RWPE2 (cell line): Measurements from ENCODE around the gene IDI2.

Experiments used
- ATAC-seq: fragments of 200-7000 bp; cut with Tn5 transposase; 3 replicates; pipeline ENCODE4 v1.9.1; 2021; ENCODE audit warnings: low read depth
- DNase-seq: peaks from one replicate; pipeline ENCODE4 v3.0.0-alpha.2; 2020; ENCODE audit warnings: low spot score
- H3K27ac ChIP-seq: fragments of 450-650 bp; 2 replicates; pipeline ENCODE4 v1.5.1; 2017; ENCODE audit warnings: mild to moderate bottlenecking; ENCODE audit not compliant: poor library complexity, severe bottlenecking
- H3K27me3 ChIP-seq: fragments of 250-450 bp; sonication (Bioruptor Pico); 2 replicates; pipeline ENCODE4 v1.5.1; 2021; ENCODE audit warnings: mild to moderate bottlenecking, moderate library complexity; ENCODE audit not compliant: insufficient read depth, poor library complexity, severe bottlenecking
- H3K36me3 ChIP-seq: fragments of 250-450 bp; sonication (Bioruptor Pico); 2 replicates; pipeline ENCODE4 v1.5.1; 2020; ENCODE audit warnings: low read depth, mild to moderate bottlenecking, moderate library complexity
- H3K4me1 ChIP-seq: fragments of 250-450 bp; sonication (Bioruptor Pico); 2 replicates; pipeline ENCODE4 v1.5.1; 2021; ENCODE audit warnings: mild to moderate bottlenecking, moderate library complexity; ENCODE audit not compliant: insufficient read depth, poor library complexity, severe bottlenecking
- H3K4me3 ChIP-seq: fragments of 250-450 bp; sonication (Bioruptor Pico); 2 replicates; pipeline ENCODE4 v1.5.1; 2021; ENCODE audit warnings: mild to moderate bottlenecking, moderate library complexity; ENCODE audit not compliant: severe bottlenecking
- H3K9me3 ChIP-seq: fragments of 250-450 bp; sonication (Bioruptor Pico); 2 replicates; pipeline ENCODE4 v1.5.1; 2021; ENCODE audit warnings: mild to moderate bottlenecking, moderate library complexity; ENCODE audit not compliant: severe bottlenecking
- TF ChIP-seq, protein P1 (sequence below): fragments of 450-650 bp; IDR thresholded peaks from one replicate; pipeline ENCODE4 v1.5.1; 2017; ENCODE audit warnings: mild to moderate bottlenecking, moderate library complexity; ENCODE audit not compliant: poor library complexity, severe bottlenecking

IDI2 gene

DNA sequence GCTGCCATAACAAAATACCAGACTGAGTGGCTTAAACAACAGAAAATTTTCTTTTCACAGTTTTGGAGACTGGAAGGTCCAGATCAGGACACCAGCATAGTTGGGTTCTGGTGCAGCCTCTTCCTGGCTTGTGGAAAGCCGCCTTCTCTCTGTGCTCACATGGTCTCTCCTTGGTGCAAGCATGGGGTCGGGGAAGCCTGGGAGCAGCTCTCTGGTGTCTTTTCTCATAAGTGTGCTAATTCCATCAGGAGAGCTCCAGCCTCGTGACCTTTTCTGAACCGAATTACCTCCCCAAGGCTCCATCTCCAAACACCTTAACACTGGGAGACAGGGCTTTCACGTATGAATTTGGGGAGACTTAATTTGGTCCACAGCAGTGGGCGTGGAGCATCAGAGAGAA is 42.3 kb downstream of the IDI2 start:
- DNase-seq (no peak), ATAC-seq (no peak)
- peaks cover 14% of the 10 kb centered on the region for H3K4me1 ChIP-seq
- H3K27me3 ChIP-seq, result no peaks in the 10 kb centered on the region
- H3K9me3 ChIP-seq, result peaks cover 5% of the 10 kb centered on the region
- H3K4me3 ChIP-seq, result no peak overlapping the region
- TF ChIP-seq, protein P1, sequence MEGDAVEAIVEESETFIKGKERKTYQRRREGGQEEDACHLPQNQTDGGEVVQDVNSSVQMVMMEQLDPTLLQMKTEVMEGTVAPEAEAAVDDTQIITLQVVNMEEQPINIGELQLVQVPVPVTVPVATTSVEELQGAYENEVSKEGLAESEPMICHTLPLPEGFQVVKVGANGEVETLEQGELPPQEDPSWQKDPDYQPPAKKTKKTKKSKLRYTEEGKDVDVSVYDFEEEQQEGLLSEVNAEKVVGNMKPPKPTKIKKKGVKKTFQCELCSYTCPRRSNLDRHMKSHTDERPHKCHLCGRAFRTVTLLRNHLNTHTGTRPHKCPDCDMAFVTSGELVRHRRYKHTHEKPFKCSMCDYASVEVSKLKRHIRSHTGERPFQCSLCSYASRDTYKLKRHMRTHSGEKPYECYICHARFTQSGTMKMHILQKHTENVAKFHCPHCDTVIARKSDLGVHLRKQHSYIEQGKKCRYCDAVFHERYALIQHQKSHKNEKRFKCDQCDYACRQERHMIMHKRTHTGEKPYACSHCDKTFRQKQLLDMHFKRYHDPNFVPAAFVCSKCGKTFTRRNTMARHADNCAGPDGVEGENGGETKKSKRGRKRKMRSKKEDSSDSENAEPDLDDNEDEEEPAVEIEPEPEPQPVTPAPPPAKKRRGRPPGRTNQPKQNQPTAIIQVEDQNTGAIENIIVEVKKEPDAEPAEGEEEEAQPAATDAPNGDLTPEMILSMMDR, result no peak
- no peak overlapping the region for H3K27ac ChIP-seq
- no peaks in the 10 kb centered on the region for H3K36me3 ChIP-seq

GRCh38 chr10:980468-981093 is 45.1 kb downstream of the IDI2 start:
- Histone ChIP-seq H3K27ac (no peak overlapping the region), H3K9me3 (peaks cover 6% of the 10 kb centered on the region), H3K4me1 (no peaks in the 10 kb centered on the region), H3K27me3 (no peaks in the 10 kb centered on the region), H3K4me3 (no peak overlapping the region), H3K36me3 (no peaks in the 10 kb centered on the region)
- no peak for DNase-seq
- TF ChIP-seq, protein P1, result no peak
- ATAC-seq, result no peak

DNA sequence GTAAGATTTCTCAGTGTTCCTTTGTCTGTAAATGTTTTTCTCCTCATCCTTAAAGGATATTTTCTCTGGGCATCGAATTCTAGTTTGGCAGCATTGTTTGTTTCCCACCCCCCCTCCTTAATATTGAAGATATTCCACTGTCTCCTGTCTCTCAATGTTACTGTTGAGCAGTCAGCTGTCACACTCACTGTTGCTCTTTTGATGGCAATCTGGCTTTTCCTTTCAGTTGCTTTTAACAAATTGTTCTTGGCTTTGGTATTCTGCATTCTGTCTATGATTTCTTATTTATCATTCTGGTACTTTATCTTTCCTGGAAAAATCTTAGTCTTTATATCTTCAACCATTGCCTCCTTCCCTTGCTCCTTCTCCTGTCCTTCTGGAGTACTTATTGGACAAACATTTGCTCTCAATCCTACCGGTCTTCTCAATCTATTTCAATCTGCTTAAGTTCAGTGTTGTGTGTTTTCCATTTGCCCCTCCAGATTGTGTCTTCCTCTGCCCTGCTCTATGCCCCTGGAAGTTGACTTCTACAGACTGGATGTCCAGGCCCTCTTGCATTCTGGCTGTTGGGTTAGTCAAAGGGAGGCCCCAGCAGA is 46.7 kb downstream of the IDI2 start:
- peaks cover 6% of the 10 kb centered on the region for H3K9me3 ChIP-seq
- H3K27me3 ChIP-seq, result no peaks in the 10 kb centered on the region
- no peak for DNase-seq
- H3K36me3 ChIP-seq, result no peaks in the 10 kb centered on the region
- no peak overlapping the region for H3K27ac ChIP-seq
- TF ChIP-seq, protein P1, result no peak
- ATAC-seq, result no peak
- H3K4me3 ChIP-seq, result no peak overlapping the region
- H3K4me1 ChIP-seq, result no peaks in the 10 kb centered on the region

DNA sequence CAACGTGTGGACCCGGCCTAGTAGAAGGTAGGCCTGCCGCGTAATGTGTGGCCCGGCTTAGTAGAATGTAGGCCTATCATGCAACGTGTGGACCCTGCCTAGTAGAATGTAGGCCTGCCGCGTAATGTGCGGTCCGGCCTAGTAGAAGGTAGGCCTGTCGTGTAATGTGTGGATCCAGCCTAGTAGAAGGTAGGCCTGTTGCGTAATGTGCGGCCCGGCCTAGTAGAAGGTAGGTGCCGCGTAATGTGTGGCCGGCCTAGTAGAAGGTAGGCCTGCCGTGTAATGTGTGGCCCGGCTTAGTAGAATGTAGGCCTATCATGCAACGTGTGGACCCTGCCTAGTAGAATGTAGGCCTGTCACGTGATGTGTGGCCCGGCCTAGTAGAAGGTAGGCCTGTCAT is 49.3 kb downstream of the IDI2 start:
- no peaks in the 10 kb centered on the region for H3K36me3 ChIP-seq
- H3K4me1 ChIP-seq, result no peaks in the 10 kb centered on the region
- ATAC-seq, result no peak
- H3K27ac ChIP-seq, result no peak overlapping the region
- DNase-seq, result no peak
- H3K9me3 ChIP-seq, result peaks cover 6% of the 10 kb centered on the region
- TF ChIP-seq, protein P1, result no peak
- H3K27me3 ChIP-seq, result no peaks in the 10 kb centered on the region
- no peak overlapping the region for H3K4me3 ChIP-seq

GRCh38 chr10:974785-975074 is 50.9 kb downstream of the IDI2 start:
- Histone ChIP-seq H3K36me3 (no peaks in the 10 kb centered on the region), H3K4me3 (no peak overlapping the region), H3K27me3 (no peaks in the 10 kb centered on the region), H3K9me3 (peaks cover 3% of the 10 kb centered on the region), H3K27ac (no peak overlapping the region), H3K4me1 (no peaks in the 10 kb centered on the region)
- TF ChIP-seq, protein P1, result no peak
- DNase-seq (no peak), ATAC-seq (no peak)
